Activated CD8-positive, alpha-beta memory T cell treated with anti-CD3 and anti-CD28 coated beads, Interleukin-2, amount 50 U/mL, for 1 hour (primary cell): ENCODE data around the gene ADARB1.

Experiments used
- DNase-seq: peaks from one replicate; pipeline ENCODE4 v3.0.0-alpha.2; 2020; ENCODE audit errors: extremely low read depth

Gene ADARB1

GRCh38 chr21:45225041-45225740 is 150.8 kb downstream of the ADARB1 start:
- DNase-seq: no peak

GRCh38 chr21:45225741-45226327 is 151.5 kb downstream of the ADARB1 start:
- no peak for DNase-seq

GRCh38 chr21:45226540-45227326 is 152.4 kb downstream of the ADARB1 start:
- no peak for DNase-seq

- DNase-seq: no peak
Observed at GRCh38 chr21:45227735-45228134, 153.4 kb downstream of the ADARB1 start.

- DNase-seq: peak; percentile 59
Observed at GRCh38 chr21:45228171-45228641, 153.8 kb downstream of the ADARB1 start.

GRCh38 chr21:45228656-45229240 is 154.4 kb downstream of the ADARB1 start:
- no peak for DNase-seq

GRCh38 chr21:45231705-45232104 is 157.3 kb downstream of the ADARB1 start:
- DNase-seq: no peak

GRCh38 chr21:45234127-45234526 is 159.7 kb downstream of the ADARB1 start:
- no peak for DNase-seq

- no peak for DNase-seq
Observed at GRCh38 chr21:45234965-45235364, 160.6 kb downstream of the ADARB1 start.

- no peak for DNase-seq
Observed at GRCh38 chr21:45235488-45235887, 161.1 kb downstream of the ADARB1 start.

GRCh38 chr21:45236481-45236880 is 162.1 kb downstream of the ADARB1 start:
- no peak for DNase-seq

GRCh38 chr21:45237401-45237800 is 163.0 kb downstream of the ADARB1 start:
- no peak for DNase-seq

GRCh38 chr21:45241357-45241756 is 167.0 kb downstream of the ADARB1 start:
- DNase-seq: no peak

GRCh38 chr21:45243603-45244002 is 169.2 kb downstream of the ADARB1 start:
- no peak for DNase-seq

GRCh38 chr21:45244799-45245340 is 170.5 kb downstream of the ADARB1 start:
- no peak for DNase-seq

GRCh38 chr21:45246386-45247320 is 172.3 kb downstream of the ADARB1 start:
- DNase-seq: no peak

- no peak for DNase-seq
Observed at GRCh38 chr21:45248301-45248892, 174.0 kb downstream of the ADARB1 start.

- no peak for DNase-seq
Observed at GRCh38 chr21:45248893-45249381, 174.6 kb downstream of the ADARB1 start.

GRCh38 chr21:45249626-45250025 is 175.2 kb downstream of the ADARB1 start:
- no peak for DNase-seq

- no peak for DNase-seq
Observed at GRCh38 chr21:45250272-45250671, 175.9 kb downstream of the ADARB1 start.
